ENCODE measurements around the gene CMSS1.

Gene CMSS1

GRCh38 chr3:99817437-99818240, at the start of gene CMSS1:
CMSS1 (plus strand) TSS chr3:99817862.
- no peaks in the 10 kb centered on the region for H3K27me3 ChIP-seq (ENCODE audit: control insufficient read depth in 1 of 2, insufficient read depth in 2 of 2, low read length in 2 of 2)
- no peaks in the 10 kb centered on the region for H3K4me1 ChIP-seq (ENCODE audit: control insufficient read depth, insufficient read depth, low read length)
- H3K4me3 ChIP-seq (ENCODE audit: low read length in 2 of 2), result peak within 1 kb of the TSS; percentile 76 to 94
- no peaks in the 10 kb centered on the region for H3K36me3 ChIP-seq (ENCODE audit: control insufficient read depth in 2 of 2, insufficient read depth in 2 of 2, low read length in 2 of 2)
- H3K27ac ChIP-seq (ENCODE audit: low read length), result peak within 1 kb of the TSS; percentile 87
- no peaks in the 10 kb centered on the region for H3K9me3 ChIP-seq (ENCODE audit: control insufficient read depth in 2 of 2, low read length in 2 of 2)
- peak within 1 kb of the TSS; percentile 73 to 92 for H3K9ac ChIP-seq (ENCODE audit: low read length in 2 of 2)

GRCh38 chr3:99768126-99768525, 49.5 kb upstream of the CMSS1 start:
- H3K9me3 ChIP-seq (ENCODE audit: control insufficient read depth in 2 of 2, low read length in 2 of 2), result no peaks in the 10 kb centered on the region
- no peak overlapping the region for H3K9ac ChIP-seq (ENCODE audit: low read length in 2 of 2)
- H3K4me3 ChIP-seq (ENCODE audit: low read length in 2 of 2), result no peak overlapping the region
- no peak overlapping the region for H3K27ac ChIP-seq (ENCODE audit: low read length)
- no peaks in the 10 kb centered on the region for H3K27me3 ChIP-seq (ENCODE audit: control insufficient read depth in 1 of 2, insufficient read depth in 2 of 2, low read length in 2 of 2)
- no peaks in the 10 kb centered on the region for H3K36me3 ChIP-seq (ENCODE audit: control insufficient read depth in 2 of 2, insufficient read depth in 2 of 2, low read length in 2 of 2)
- no peaks in the 10 kb centered on the region for H3K4me1 ChIP-seq (ENCODE audit: control insufficient read depth, insufficient read depth, low read length)

- H3K9ac ChIP-seq (ENCODE audit: low read length in 2 of 2), result no peak overlapping the region
- no peaks in the 10 kb centered on the region for H3K36me3 ChIP-seq (ENCODE audit: control insufficient read depth in 2 of 2, insufficient read depth in 2 of 2, low read length in 2 of 2)
- no peaks in the 10 kb centered on the region for H3K9me3 ChIP-seq (ENCODE audit: control insufficient read depth in 2 of 2, low read length in 2 of 2)
- H3K27me3 ChIP-seq (ENCODE audit: control insufficient read depth in 1 of 2, insufficient read depth in 2 of 2, low read length in 2 of 2), result no peaks in the 10 kb centered on the region
- no peaks in the 10 kb centered on the region for H3K4me1 ChIP-seq (ENCODE audit: control insufficient read depth, insufficient read depth, low read length)
- H3K4me3 ChIP-seq (ENCODE audit: low read length in 2 of 2), result no peak overlapping the region
- no peak overlapping the region for H3K27ac ChIP-seq (ENCODE audit: low read length)
These were observed 48.7 kb upstream of the CMSS1 start for GRCh38 chr3:99768808-99769501.

- no peaks in the 10 kb centered on the region for H3K4me1 ChIP-seq (ENCODE audit: control insufficient read depth, insufficient read depth, low read length)
- H3K9me3 ChIP-seq (ENCODE audit: control insufficient read depth in 2 of 2, low read length in 2 of 2), result no peaks in the 10 kb centered on the region
- H3K27me3 ChIP-seq (ENCODE audit: control insufficient read depth in 1 of 2, insufficient read depth in 2 of 2, low read length in 2 of 2), result no peaks in the 10 kb centered on the region
- H3K9ac ChIP-seq (ENCODE audit: low read length in 2 of 2), result no peak overlapping the region
- H3K36me3 ChIP-seq (ENCODE audit: control insufficient read depth in 2 of 2, insufficient read depth in 2 of 2, low read length in 2 of 2), result no peaks in the 10 kb centered on the region
- no peak overlapping the region for H3K27ac ChIP-seq (ENCODE audit: low read length)
- no peak overlapping the region for H3K4me3 ChIP-seq (ENCODE audit: low read length in 2 of 2)
These were observed 45.5 kb upstream of the CMSS1 start for GRCh38 chr3:99772171-99772570.

- Histone ChIP-seq H3K9me3 (ENCODE audit: control insufficient read depth in 2 of 2, low read length in 2 of 2) (no peaks in the 10 kb centered on the region), H3K4me3 (ENCODE audit: low read length in 2 of 2) (no peak overlapping the region), H3K27ac (ENCODE audit: low read length) (no peak overlapping the region), H3K9ac (ENCODE audit: low read length in 2 of 2) (no peak overlapping the region), H3K36me3 (ENCODE audit: control insufficient read depth in 2 of 2, insufficient read depth in 2 of 2, low read length in 2 of 2) (no peaks in the 10 kb centered on the region), H3K27me3 (ENCODE audit: control insufficient read depth in 1 of 2, insufficient read depth in 2 of 2, low read length in 2 of 2) (no peaks in the 10 kb centered on the region), H3K4me1 (ENCODE audit: control insufficient read depth, insufficient read depth, low read length) (no peaks in the 10 kb centered on the region)
These were observed 45.0 kb upstream of the CMSS1 start for GRCh38 chr3:99772671-99773070.

GRCh38 chr3:99774467-99774866, 43.2 kb upstream of the CMSS1 start:
- Histone ChIP-seq H3K4me1 (ENCODE audit: control insufficient read depth, insufficient read depth, low read length) (no peaks in the 10 kb centered on the region), H3K9me3 (ENCODE audit: control insufficient read depth in 2 of 2, low read length in 2 of 2) (no peaks in the 10 kb centered on the region), H3K27me3 (ENCODE audit: control insufficient read depth in 1 of 2, insufficient read depth in 2 of 2, low read length in 2 of 2) (no peaks in the 10 kb centered on the region), H3K4me3 (ENCODE audit: low read length in 2 of 2) (no peak overlapping the region), H3K9ac (ENCODE audit: low read length in 2 of 2) (no peak overlapping the region), H3K36me3 (ENCODE audit: control insufficient read depth in 2 of 2, insufficient read depth in 2 of 2, low read length in 2 of 2) (no peaks in the 10 kb centered on the region), H3K27ac (ENCODE audit: low read length) (no peak overlapping the region)

GRCh38 chr3:99776516-99777209, 41.0 kb upstream of the CMSS1 start:
- Histone ChIP-seq H3K9me3 (ENCODE audit: control insufficient read depth in 2 of 2, low read length in 2 of 2) (no peaks in the 10 kb centered on the region), H3K4me3 (ENCODE audit: low read length in 2 of 2) (no peak overlapping the region), H3K4me1 (ENCODE audit: control insufficient read depth, insufficient read depth, low read length) (no peaks in the 10 kb centered on the region), H3K9ac (ENCODE audit: low read length in 2 of 2) (no peak overlapping the region), H3K27me3 (ENCODE audit: control insufficient read depth in 1 of 2, insufficient read depth in 2 of 2, low read length in 2 of 2) (no peaks in the 10 kb centered on the region), H3K36me3 (ENCODE audit: control insufficient read depth in 2 of 2, insufficient read depth in 2 of 2, low read length in 2 of 2) (no peaks in the 10 kb centered on the region), H3K27ac (ENCODE audit: low read length) (no peak overlapping the region)

GRCh38 chr3:99777210-99777549, 40.5 kb upstream of the CMSS1 start:
- H3K4me1 ChIP-seq (ENCODE audit: control insufficient read depth, insufficient read depth, low read length), result no peaks in the 10 kb centered on the region
- H3K4me3 ChIP-seq (ENCODE audit: low read length in 2 of 2), result no peak overlapping the region
- no peaks in the 10 kb centered on the region for H3K27me3 ChIP-seq (ENCODE audit: control insufficient read depth in 1 of 2, insufficient read depth in 2 of 2, low read length in 2 of 2)
- H3K9ac ChIP-seq (ENCODE audit: low read length in 2 of 2), result no peak overlapping the region
- H3K27ac ChIP-seq (ENCODE audit: low read length), result no peak overlapping the region
- H3K9me3 ChIP-seq (ENCODE audit: control insufficient read depth in 2 of 2, low read length in 2 of 2), result no peaks in the 10 kb centered on the region
- H3K36me3 ChIP-seq (ENCODE audit: control insufficient read depth in 2 of 2, insufficient read depth in 2 of 2, low read length in 2 of 2), result no peaks in the 10 kb centered on the region

- no peaks in the 10 kb centered on the region for H3K4me1 ChIP-seq (ENCODE audit: control insufficient read depth, insufficient read depth, low read length)
- no peak overlapping the region for H3K4me3 ChIP-seq (ENCODE audit: low read length in 2 of 2)
- no peak overlapping the region for H3K9ac ChIP-seq (ENCODE audit: low read length in 2 of 2)
- no peaks in the 10 kb centered on the region for H3K27me3 ChIP-seq (ENCODE audit: control insufficient read depth in 1 of 2, insufficient read depth in 2 of 2, low read length in 2 of 2)
- H3K36me3 ChIP-seq (ENCODE audit: control insufficient read depth in 2 of 2, insufficient read depth in 2 of 2, low read length in 2 of 2), result no peaks in the 10 kb centered on the region
- no peak overlapping the region for H3K27ac ChIP-seq (ENCODE audit: low read length)
- no peaks in the 10 kb centered on the region for H3K9me3 ChIP-seq (ENCODE audit: control insufficient read depth in 2 of 2, low read length in 2 of 2)
These were observed 40.0 kb upstream of the CMSS1 start for GRCh38 chr3:99777708-99778107.

GRCh38 chr3:99780749-99781148, 36.9 kb upstream of the CMSS1 start:
- no peaks in the 10 kb centered on the region for H3K36me3 ChIP-seq (ENCODE audit: control insufficient read depth in 2 of 2, insufficient read depth in 2 of 2, low read length in 2 of 2)
- H3K9me3 ChIP-seq (ENCODE audit: control insufficient read depth in 2 of 2, low read length in 2 of 2), result no peaks in the 10 kb centered on the region
- H3K9ac ChIP-seq (ENCODE audit: low read length in 2 of 2), result no peak overlapping the region
- no peaks in the 10 kb centered on the region for H3K4me1 ChIP-seq (ENCODE audit: control insufficient read depth, insufficient read depth, low read length)
- H3K27me3 ChIP-seq (ENCODE audit: control insufficient read depth in 1 of 2, insufficient read depth in 2 of 2, low read length in 2 of 2), result no peaks in the 10 kb centered on the region
- H3K27ac ChIP-seq (ENCODE audit: low read length), result no peak overlapping the region
- no peak overlapping the region for H3K4me3 ChIP-seq (ENCODE audit: low read length in 2 of 2)
